SU-DHL-6 (cell line): ENCODE results near the gene ZMYND8.

ENCODE experiments used
- H2AFZ ChIP-seq: fragments of 200-600 bp; sonication (generic); 2 replicates; pipeline ENCODE4 v1.6.1; 2014; ENCODE audit warnings: low read depth, mild to moderate bottlenecking, moderate library complexity, mixed read lengths, antibody characterized with exemption, low read length; ENCODE audit not compliant: severe bottlenecking
- H3F3A ChIP-seq: fragments of 200-600 bp; shearing (Covaris generic); 2 replicates; pipeline ENCODE4 v1.6.0; 2016; ENCODE audit warnings: antibody characterized with exemption, mild to moderate bottlenecking; ENCODE audit not compliant: insufficient read depth
- H3K27ac ChIP-seq: fragments of 200-600 bp; sonication (generic); 2 replicates; pipeline ENCODE4 v1.5.1; 2016; ENCODE audit warnings: low read depth, mild to moderate bottlenecking, low read length, moderate library complexity, mixed read lengths
- H3K27me3 ChIP-seq: fragments of 200-600 bp; sonication (generic), shearing (Covaris generic); 2 replicates; pipeline ENCODE4 v1.6.0; 2014; ENCODE audit warnings: mild to moderate bottlenecking, low read length
- H3K36me3 ChIP-seq: fragments of 200-600 bp; sonication (generic); 2 replicates; pipeline ENCODE4 v1.6.1; 2014; ENCODE audit warnings: mild to moderate bottlenecking, low read length, mixed read lengths
- H3K4me2 ChIP-seq: fragments of 300-600, 200-600 bp; shearing (Covaris generic), sonication (generic); 2 replicates; pipeline ENCODE4 v1.6.0; 2014; ENCODE audit warnings: low read length, low read depth, mild to moderate bottlenecking; ENCODE audit not compliant: poor library complexity, severe bottlenecking
- H3K4me3 ChIP-seq: fragments of 200-600 bp; sonication (generic); 2 replicates; pipeline ENCODE4 v1.5.1; 2014; ENCODE audit warnings: antibody characterized with exemption, low read length, mild to moderate bottlenecking, mixed read lengths; ENCODE audit not compliant: insufficient read depth, poor library complexity, severe bottlenecking
- H3K79me2 ChIP-seq: fragments of 200-600 bp; sonication (generic); 2 replicates; pipeline ENCODE4 v1.6.1; 2014; ENCODE audit warnings: mild to moderate bottlenecking, low read length, moderate library complexity; ENCODE audit not compliant: insufficient read depth
- H3K9ac ChIP-seq: fragments of 200-600 bp; sonication (generic); 2 replicates; pipeline ENCODE4 v1.7.0; 2014; ENCODE audit warnings: mild to moderate bottlenecking, low read length
- H3K9me2 ChIP-seq: fragments of 200-600 bp; sonication (generic); replicated peaks from 2 replicates; pipeline ENCODE4 v1.6.1; 2014; ENCODE audit warnings: low read length; ENCODE audit not compliant: insufficient read depth
- H3K9me3 ChIP-seq: fragments of 200-600 bp; sonication (generic); 2 replicates; pipeline ENCODE4 v1.6.1; 2014; ENCODE audit warnings: low read length, mixed read lengths; ENCODE audit not compliant: insufficient read depth
- H4K20me1 ChIP-seq: fragments of 200-600 bp; sonication (generic); 2 replicates; pipeline ENCODE4 v1.6.1; 2014; ENCODE audit warnings: low read depth, mild to moderate bottlenecking, antibody characterized with exemption, low read length, moderate library complexity, mixed read lengths
- CTCF ChIP-seq: fragments of 200-600 bp; sonication (generic); IDR thresholded peaks from one replicate; pipeline ENCODE4 v1.5.1; 2017; ENCODE audit warnings: antibody characterized with exemption, mild to moderate bottlenecking, low read length, moderate library complexity; ENCODE audit not compliant: insufficient read depth, poor library complexity, severe bottlenecking
- EZH2phosphoT487 ChIP-seq: fragments of 200-600 bp; sonication (generic), shearing (Covaris generic); conservative IDR thresholded peaks from 2 replicates; pipeline ENCODE4 v1.6.1; 2018; ENCODE audit warnings: mild to moderate bottlenecking, antibody characterized with exemption, low read length, moderate library complexity, mixed read lengths

Gene ZMYND8

GRCh38 chr20:47354464-47354713 lies 2.1 kb downstream of the ZMYND8 start:
- no peak for TF ChIP-seq CTCF
- TF ChIP-seq EZH2phosphoT487: no peak
- Histone ChIP-seq H3K36me3 (peaks cover 4% of the 10 kb centered on the region; the same call in 1 of the 2 replicates), H4K20me1 (no peaks in the 10 kb centered on the region), H3K9me2 (no peaks in the 10 kb centered on the region), H3K4me3 (peak overlapping the region; percentile 61), H3K27me3 (no peaks in the 10 kb centered on the region), H3K4me2 (peak overlapping the region; percentile 98), H3K9ac (peak overlapping the region; percentile 82), H3K79me2 (peaks cover 70% of the 10 kb centered on the region), H3K27ac (peak overlapping the region; percentile 93), H3K9me3 (no peaks in the 10 kb centered on the region), H2AFZ (no peak overlapping the region), H3F3A (peaks cover 62% of the 10 kb centered on the region)

DNA sequence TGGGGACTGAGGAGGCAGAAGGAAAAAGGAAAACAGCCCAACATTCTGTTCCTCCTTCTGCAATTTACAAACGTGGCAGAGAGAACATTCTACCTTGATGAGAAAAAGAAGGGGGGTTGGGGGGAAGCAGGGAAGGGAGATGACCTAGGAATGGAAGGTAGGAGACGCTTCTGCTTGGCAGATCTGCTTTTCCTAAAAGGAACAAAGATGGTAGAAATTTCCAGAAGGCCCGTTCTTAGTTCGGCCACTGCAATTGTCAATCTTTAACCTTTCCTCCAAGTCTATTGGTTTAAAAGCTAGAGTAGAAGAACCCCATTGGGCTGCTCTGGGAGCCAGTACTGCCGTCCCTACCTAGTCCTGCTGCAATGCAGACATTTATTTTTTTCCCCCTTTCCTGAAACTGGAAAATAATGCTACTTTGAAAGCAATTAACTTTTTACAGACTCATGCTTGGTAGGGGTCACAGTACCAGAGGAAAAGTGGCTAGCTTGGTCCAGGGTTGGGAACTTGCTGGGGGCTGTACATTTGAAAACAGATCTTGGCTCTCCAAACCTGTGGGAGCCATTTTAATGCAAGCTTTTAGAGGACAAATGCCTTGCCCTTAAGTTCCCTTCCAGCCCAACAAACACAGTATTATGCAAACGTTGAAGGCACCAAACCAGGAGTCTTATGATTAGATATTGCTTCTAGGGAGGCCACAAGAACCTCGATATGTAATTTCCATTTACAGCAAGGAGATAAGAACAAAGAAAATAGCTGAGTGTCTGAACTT lies 2.6 kb downstream of the ZMYND8 start:
- peak overlapping the region; percentile 98 for H3K4me2 ChIP-seq
- TF ChIP-seq CTCF: no peak
- no peak for TF ChIP-seq EZH2phosphoT487
- peaks cover 61% of the 10 kb centered on the region for H3F3A ChIP-seq
- H3K9me2 ChIP-seq: no peaks in the 10 kb centered on the region
- H3K9me3 ChIP-seq: no peaks in the 10 kb centered on the region
- no peaks in the 10 kb centered on the region for H3K27me3 ChIP-seq
- H3K4me3 ChIP-seq: peak overlapping the region; percentile 61
- peak overlapping the region; percentile 82 for H3K9ac ChIP-seq
- H4K20me1 ChIP-seq: no peaks in the 10 kb centered on the region
- peaks cover 6% of the 10 kb centered on the region; the same call in 1 of the 2 replicates for H3K36me3 ChIP-seq
- H3K79me2 ChIP-seq: peaks cover 76% of the 10 kb centered on the region
- no peak overlapping the region for H2AFZ ChIP-seq
- H3K27ac ChIP-seq: peak overlapping the region; percentile 93

GRCh38 chr20:47353239-47353691 lies 3.2 kb downstream of the ZMYND8 start:
- H4K20me1 ChIP-seq: no peaks in the 10 kb centered on the region
- peak overlapping the region; percentile 93 for H3K27ac ChIP-seq
- no peaks in the 10 kb centered on the region for H3K27me3 ChIP-seq
- peaks cover 6% of the 10 kb centered on the region; the same call in 1 of the 2 replicates for H3K36me3 ChIP-seq
- peak overlapping the region; percentile 98 for H3K4me2 ChIP-seq
- H2AFZ ChIP-seq: no peak overlapping the region
- H3K9me3 ChIP-seq: no peaks in the 10 kb centered on the region
- no peaks in the 10 kb centered on the region for H3K9me2 ChIP-seq
- peak overlapping the region; percentile 82 for H3K9ac ChIP-seq
- H3K4me3 ChIP-seq: peak overlapping the region; percentile 61
- H3F3A ChIP-seq: peaks cover 55% of the 10 kb centered on the region
- peaks cover 82% of the 10 kb centered on the region for H3K79me2 ChIP-seq
- TF ChIP-seq EZH2phosphoT487 (no peak), CTCF (no peak)
